Esophagus muscularis mucosa (tissue), 4 donors: ENCODE measurements around the gene ADSS1.

Experiments
- CTCF ChIP-seq, 3 experiments: fragments of 200-600 bp in 2 of 3; fragments of 450-650 bp in 1 of 3; sonication (generic) in 2 of 3; IDR thresholded peaks; one replicate each; pipeline ENCODE4 v1.5.1; 2017 to 2019; ENCODE audit warnings: antibody characterized with exemption in 3 of 3, mild to moderate bottlenecking in 2 of 3, moderate library complexity in 1 of 3
- EP300 ChIP-seq: sonication (generic); formaldehyde crosslinking; IDR thresholded peaks from one replicate; pipeline ENCODE4 v1.6.1; 2017; ENCODE audit warnings: antibody characterized with exemption
- POLR2A ChIP-seq: fragments of 450-650 bp; IDR thresholded peaks from one replicate; pipeline ENCODE4 v1.6.1; 2017; ENCODE audit warnings: antibody characterized with exemption, moderate library complexity, mild to moderate bottlenecking, low read depth
- POLR2AphosphoS5 ChIP-seq, 2 donors: sonication (generic); formaldehyde crosslinking; IDR thresholded peaks; one replicate each; pipeline ENCODE4 v1.6.1; 2017; ENCODE audit warnings: antibody characterized with exemption in 2 of 2

GRCh38 chr14:104690861-104691455, 33.1 kb upstream of the ADSS1 start:
- TF ChIP-seq POLR2AphosphoS5 (IDR thresholded peaks at IDR 0.05) (no peak), CTCF (IDR thresholded peaks at IDR 0.05) (no peak), POLR2A (no peak), EP300 (no peak)
